PFSK-1 (cell line): ENCODE results near the gene CTSV.

Experiments
- FOXP2 ChIP-seq: optimal IDR thresholded peaks from 2 replicates; pipeline ENCODE3; 2011; ENCODE audit warnings: borderline replicate concordance, control low read depth, inconsistent platforms; ENCODE audit not compliant: insufficient read depth; ENCODE audit errors: extremely low read length, extremely low read depth
- POLR2AphosphoS5 ChIP-seq: IDR thresholded peaks from 2 replicates; pipeline ENCODE4 v1.6.1; 2012; ENCODE audit warnings: low read depth, mild to moderate bottlenecking, control low read depth, low read length, moderate library complexity
- SIN3A ChIP-seq: IDR thresholded peaks from 2 replicates; pipeline ENCODE4 v1.6.1; 2012; ENCODE audit warnings: mild to moderate bottlenecking, low read length, moderate library complexity, borderline replicate concordance; ENCODE audit not compliant: insufficient read depth
- TAF1 ChIP-seq: IDR thresholded peaks from 2 replicates; pipeline ENCODE4 v1.6.1; 2012; ENCODE audit warnings: low read length, control low read depth, borderline replicate concordance; ENCODE audit not compliant: insufficient read depth
- TF ChIP-seq, protein P1 (sequence below), 2 experiments: IDR thresholded peaks; 2 replicates each; pipeline versions ENCODE4 v1.6.1 to v1.8.0; 2011 to 2012; ENCODE audit warnings: low read depth in 2 of 2, low read length in 2 of 2, control low read depth in 1 of 2, inconsistent platforms in 1 of 2, mild to moderate bottlenecking in 1 of 2, moderate library complexity in 1 of 2; ENCODE audit not compliant: insufficient read depth in 1 of 2

DNA sequence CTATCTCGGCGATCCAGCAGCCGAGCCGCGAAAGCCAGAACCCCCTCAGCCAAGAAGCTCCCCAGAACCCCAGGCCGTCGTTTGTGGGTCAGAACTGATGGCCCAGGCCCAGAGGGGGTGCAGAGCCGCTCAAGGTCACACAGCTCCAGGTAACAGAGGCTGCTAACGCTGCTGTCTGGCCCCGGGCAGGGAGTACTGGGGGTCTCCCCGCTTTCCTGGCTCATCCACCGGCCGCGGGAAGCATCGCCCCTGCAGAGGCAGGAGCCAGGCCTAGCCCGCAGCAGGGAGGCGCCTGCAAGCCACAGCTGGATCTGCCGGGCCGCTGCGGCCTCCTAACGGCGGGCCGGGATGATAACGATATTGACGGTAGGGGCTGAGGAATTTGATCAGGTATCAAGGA, 39.4 kb upstream of the CTSV start:
- TF ChIP-seq POLR2AphosphoS5 = no peak
- TF ChIP-seq, protein P1, sequence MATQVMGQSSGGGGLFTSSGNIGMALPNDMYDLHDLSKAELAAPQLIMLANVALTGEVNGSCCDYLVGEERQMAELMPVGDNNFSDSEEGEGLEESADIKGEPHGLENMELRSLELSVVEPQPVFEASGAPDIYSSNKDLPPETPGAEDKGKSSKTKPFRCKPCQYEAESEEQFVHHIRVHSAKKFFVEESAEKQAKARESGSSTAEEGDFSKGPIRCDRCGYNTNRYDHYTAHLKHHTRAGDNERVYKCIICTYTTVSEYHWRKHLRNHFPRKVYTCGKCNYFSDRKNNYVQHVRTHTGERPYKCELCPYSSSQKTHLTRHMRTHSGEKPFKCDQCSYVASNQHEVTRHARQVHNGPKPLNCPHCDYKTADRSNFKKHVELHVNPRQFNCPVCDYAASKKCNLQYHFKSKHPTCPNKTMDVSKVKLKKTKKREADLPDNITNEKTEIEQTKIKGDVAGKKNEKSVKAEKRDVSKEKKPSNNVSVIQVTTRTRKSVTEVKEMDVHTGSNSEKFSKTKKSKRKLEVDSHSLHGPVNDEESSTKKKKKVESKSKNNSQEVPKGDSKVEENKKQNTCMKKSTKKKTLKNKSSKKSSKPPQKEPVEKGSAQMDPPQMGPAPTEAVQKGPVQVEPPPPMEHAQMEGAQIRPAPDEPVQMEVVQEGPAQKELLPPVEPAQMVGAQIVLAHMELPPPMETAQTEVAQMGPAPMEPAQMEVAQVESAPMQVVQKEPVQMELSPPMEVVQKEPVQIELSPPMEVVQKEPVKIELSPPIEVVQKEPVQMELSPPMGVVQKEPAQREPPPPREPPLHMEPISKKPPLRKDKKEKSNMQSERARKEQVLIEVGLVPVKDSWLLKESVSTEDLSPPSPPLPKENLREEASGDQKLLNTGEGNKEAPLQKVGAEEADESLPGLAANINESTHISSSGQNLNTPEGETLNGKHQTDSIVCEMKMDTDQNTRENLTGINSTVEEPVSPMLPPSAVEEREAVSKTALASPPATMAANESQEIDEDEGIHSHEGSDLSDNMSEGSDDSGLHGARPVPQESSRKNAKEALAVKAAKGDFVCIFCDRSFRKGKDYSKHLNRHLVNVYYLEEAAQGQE (IDR thresholded peaks at IDR 0.05; ENCODE audit: insufficient read depth in 1 of 2, low read depth in 2 of 2, low read length in 2 of 2) = no peak
- TF ChIP-seq SIN3A = no peak
- TF ChIP-seq TAF1 = no peak
- TF ChIP-seq FOXP2 = no peak
